Astrocyte (in vitro differentiated cells and primary cell): ENCODE measurements around the gene NDUFS3. TPM values are rescaled to one million over a fixed set of nuclear protein-coding genes. Genes with fewer than 3 reads are reported as not detected.

Experiments
- DNase-seq: peaks from one replicate; pipeline ENCODE4 v3.0.0-alpha.2; 2010; ENCODE audit warnings: low read depth
- FAIRE-seq: peaks from 2 replicates; lab custom pipeline; 2011; peaks lifted over from hg19 to GRCh38; lab: Jason Lieb, UNC
- H2AFZ ChIP-seq: 2 replicates; pipeline ENCODE4 v1.6.0; 2012; ENCODE audit warnings: low read depth, low read length, inconsistent platforms
- H3K27ac ChIP-seq: 2 replicates; pipeline ENCODE4 v1.5.1; 2011; ENCODE audit warnings: low read depth, low read length, inconsistent platforms
- H3K27me3 ChIP-seq: 2 replicates; pipeline ENCODE4 v1.6.0; 2011; ENCODE audit warnings: low read length, inconsistent platforms; ENCODE audit not compliant: insufficient read depth
- H3K36me3 ChIP-seq: 2 replicates; pipeline ENCODE4 v1.5.1; 2011; ENCODE audit warnings: low read length, inconsistent platforms; ENCODE audit not compliant: insufficient read depth
- H3K4me1 ChIP-seq: 2 replicates; pipeline ENCODE4 v1.5.1; 2011; ENCODE audit warnings: low read length, inconsistent platforms; ENCODE audit not compliant: insufficient read depth
- H3K4me2 ChIP-seq: 2 replicates; pipeline ENCODE4 v1.6.0; 2012; ENCODE audit warnings: low read length, inconsistent platforms
- H3K4me3 ChIP-seq: 2 replicates; pipeline ENCODE4 v1.5.1; 2011; ENCODE audit warnings: low read depth, mild to moderate bottlenecking, low read length, inconsistent platforms; ENCODE audit not compliant: insufficient read depth
- H3K79me2 ChIP-seq: 2 replicates; pipeline ENCODE4 v1.6.0; 2012; ENCODE audit warnings: mild to moderate bottlenecking, low read length, inconsistent platforms; ENCODE audit not compliant: insufficient read depth
- H3K9ac ChIP-seq: 2 replicates; pipeline ENCODE4 v1.6.0; 2012; ENCODE audit warnings: mild to moderate bottlenecking, low read length, inconsistent platforms
- H3K9me3 ChIP-seq: 2 replicates; pipeline ENCODE4 v1.5.1; 2012; ENCODE audit warnings: low read depth, mild to moderate bottlenecking, low read length, inconsistent platforms; ENCODE audit not compliant: insufficient read depth
- H4K20me1 ChIP-seq: 2 replicates; pipeline ENCODE4 v1.6.0; 2012; ENCODE audit warnings: low read length, inconsistent platforms; ENCODE audit not compliant: insufficient read depth
- H3K27ac Mint-ChIP-seq: one replicate; pipeline ENCODE4 v1.8.0; 2021; ENCODE audit warnings: mild to moderate bottlenecking, mixed read lengths; ENCODE audit not compliant: unreplicated experiment
- H3K27me3 Mint-ChIP-seq: one replicate; pipeline ENCODE4 v1.8.0; 2021; ENCODE audit warnings: low read depth, mixed read lengths; ENCODE audit not compliant: unreplicated experiment
- H3K36me3 Mint-ChIP-seq: one replicate; pipeline ENCODE4 v1.8.0; 2021; ENCODE audit warnings: low read depth, mixed read lengths; ENCODE audit not compliant: unreplicated experiment
- H3K4me1 Mint-ChIP-seq: one replicate; pipeline ENCODE4 v1.8.0; 2021; ENCODE audit warnings: low read depth, mixed read lengths; ENCODE audit not compliant: unreplicated experiment
- H3K4me3 Mint-ChIP-seq: one replicate; pipeline ENCODE4 v1.8.0; 2021; ENCODE audit warnings: mild to moderate bottlenecking, moderate library complexity, mixed read lengths; ENCODE audit not compliant: unreplicated experiment
- H3K9me3 Mint-ChIP-seq: one replicate; pipeline ENCODE4 v1.8.0; 2021; ENCODE audit warnings: mild to moderate bottlenecking, mixed read lengths; ENCODE audit not compliant: unreplicated experiment
- EZH2 ChIP-seq: IDR thresholded peaks from 2 replicates; pipeline ENCODE4 v1.6.1; 2012; ENCODE audit warnings: mild to moderate bottlenecking, low read length, inconsistent platforms; ENCODE audit not compliant: insufficient read depth
- total RNA-seq: library from RNA; stranded (reverse); gene quantifications from 2 replicates; pipeline ENCODE4 v1.2.1, GENCODE V29; 2021
- TF ChIP-seq, protein P1 (sequence below): IDR thresholded peaks from 2 replicates; pipeline ENCODE4 v1.5.1; 2011; ENCODE audit warnings: low read depth, mild to moderate bottlenecking, inconsistent platforms, low read length, moderate library complexity; ENCODE audit not compliant: insufficient read depth

Gene NDUFS3
- total RNA-seq, 1 donor from 2014 or later: 80.7 TPM

GRCh38 chr11:47587723-47588326 is 9.0 kb downstream of the NDUFS3 start:
- no peak for TF ChIP-seq EZH2
- TF ChIP-seq, protein P1, sequence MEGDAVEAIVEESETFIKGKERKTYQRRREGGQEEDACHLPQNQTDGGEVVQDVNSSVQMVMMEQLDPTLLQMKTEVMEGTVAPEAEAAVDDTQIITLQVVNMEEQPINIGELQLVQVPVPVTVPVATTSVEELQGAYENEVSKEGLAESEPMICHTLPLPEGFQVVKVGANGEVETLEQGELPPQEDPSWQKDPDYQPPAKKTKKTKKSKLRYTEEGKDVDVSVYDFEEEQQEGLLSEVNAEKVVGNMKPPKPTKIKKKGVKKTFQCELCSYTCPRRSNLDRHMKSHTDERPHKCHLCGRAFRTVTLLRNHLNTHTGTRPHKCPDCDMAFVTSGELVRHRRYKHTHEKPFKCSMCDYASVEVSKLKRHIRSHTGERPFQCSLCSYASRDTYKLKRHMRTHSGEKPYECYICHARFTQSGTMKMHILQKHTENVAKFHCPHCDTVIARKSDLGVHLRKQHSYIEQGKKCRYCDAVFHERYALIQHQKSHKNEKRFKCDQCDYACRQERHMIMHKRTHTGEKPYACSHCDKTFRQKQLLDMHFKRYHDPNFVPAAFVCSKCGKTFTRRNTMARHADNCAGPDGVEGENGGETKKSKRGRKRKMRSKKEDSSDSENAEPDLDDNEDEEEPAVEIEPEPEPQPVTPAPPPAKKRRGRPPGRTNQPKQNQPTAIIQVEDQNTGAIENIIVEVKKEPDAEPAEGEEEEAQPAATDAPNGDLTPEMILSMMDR: no peak
- FAIRE-seq (no peak), DNase-seq (no peak)
- peaks cover 14% of the 10 kb centered on the region for H3K27me3 Mint-ChIP-seq
- Histone ChIP-seq H3K4me3 (no peak overlapping the region), H3K4me2 (no peak overlapping the region), H3K27ac (no peak overlapping the region), H3K27me3 (peaks cover 11% of the 10 kb centered on the region), H2AFZ (no peak overlapping the region), H3K9ac (no peak overlapping the region), H3K9me3 (no peaks in the 10 kb centered on the region), H3K4me1 (no peaks in the 10 kb centered on the region), H3K36me3 (peaks cover 8% of the 10 kb centered on the region), H3K79me2 (no peaks in the 10 kb centered on the region), H4K20me1 (peaks cover 11% of the 10 kb centered on the region)
- H3K36me3 Mint-ChIP-seq: peaks cover 22% of the 10 kb centered on the region
- no peaks in the 10 kb centered on the region for H3K4me1 Mint-ChIP-seq
- H3K4me3 Mint-ChIP-seq: no peak overlapping the region
- H3K27ac Mint-ChIP-seq: no peak overlapping the region
- no peaks in the 10 kb centered on the region for H3K9me3 Mint-ChIP-seq

DNA sequence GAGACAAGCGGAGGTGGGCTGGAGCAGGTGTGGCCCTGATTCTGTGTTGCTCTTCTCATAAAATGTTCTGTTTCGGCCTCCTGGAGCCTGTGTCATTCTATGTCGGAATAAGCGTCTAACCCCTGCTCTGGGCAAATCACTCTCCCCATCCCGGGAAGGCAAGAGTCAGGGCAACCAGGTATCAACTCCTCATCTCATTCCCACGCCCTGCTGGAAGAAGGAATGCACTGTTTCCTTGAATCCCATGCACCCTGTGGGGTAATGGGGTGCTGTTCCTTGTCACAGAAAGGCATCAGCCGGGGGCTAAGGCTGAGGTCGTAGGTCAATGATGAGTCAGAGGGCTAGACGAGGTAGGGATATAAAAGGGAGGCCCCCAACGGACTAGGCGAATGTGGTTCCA is 10.2 kb downstream of the NDUFS3 start:
- FAIRE-seq: no peak
- no peak overlapping the region for H3K27ac ChIP-seq
- H3K4me2 ChIP-seq: peak overlapping the region; percentile 79
- H3K4me3 ChIP-seq: no peak overlapping the region
- H3K9ac ChIP-seq: no peak overlapping the region
- H3K9me3 ChIP-seq: no peaks in the 10 kb centered on the region
- H3K36me3 ChIP-seq: no peaks in the 10 kb centered on the region
- no peak overlapping the region for H3K4me3 Mint-ChIP-seq
- H3K27me3 Mint-ChIP-seq: peaks cover 25% of the 10 kb centered on the region
- no peaks in the 10 kb centered on the region for H3K4me1 Mint-ChIP-seq
- H4K20me1 ChIP-seq: no peaks in the 10 kb centered on the region
- DNase-seq: no peak
- no peaks in the 10 kb centered on the region for H3K79me2 ChIP-seq
- TF ChIP-seq, protein P1: no peak
- no peak for TF ChIP-seq EZH2
- H3K9me3 Mint-ChIP-seq: no peaks in the 10 kb centered on the region
- peaks cover 24% of the 10 kb centered on the region for H3K27me3 ChIP-seq
- H2AFZ ChIP-seq: peak overlapping the region; percentile 98
- peak overlapping the region; percentile 41 for H3K27ac Mint-ChIP-seq
- H3K36me3 Mint-ChIP-seq: peaks cover 15% of the 10 kb centered on the region
- H3K4me1 ChIP-seq: peaks cover 2% of the 10 kb centered on the region

- H3K27me3 Mint-ChIP-seq: peaks cover 28% of the 10 kb centered on the region
- H3K36me3 Mint-ChIP-seq: peaks cover 10% of the 10 kb centered on the region
- no peaks in the 10 kb centered on the region for H3K9me3 Mint-ChIP-seq
- no peak overlapping the region for H3K27ac Mint-ChIP-seq
- H3K27me3 ChIP-seq: peaks cover 29% of the 10 kb centered on the region
- peak overlapping the region; percentile 79 for H3K4me2 ChIP-seq
- FAIRE-seq (no peak), DNase-seq (no peak)
- H3K9ac ChIP-seq: peak overlapping the region; percentile 52
- H3K27ac ChIP-seq: no peak overlapping the region
- H3K9me3 ChIP-seq: no peaks in the 10 kb centered on the region
- H3K4me1 Mint-ChIP-seq: no peaks in the 10 kb centered on the region
- peak overlapping the region; percentile 39 for H3K4me3 ChIP-seq
- H4K20me1 ChIP-seq: no peaks in the 10 kb centered on the region
- no peak overlapping the region for H3K4me3 Mint-ChIP-seq
- peak overlapping the region; percentile 98 for H2AFZ ChIP-seq
- no peaks in the 10 kb centered on the region for H3K79me2 ChIP-seq
- TF ChIP-seq EZH2: peak; percentile 86
- TF ChIP-seq, protein P1: no peak
- H3K4me1 ChIP-seq: peaks cover 2% of the 10 kb centered on the region
- H3K36me3 ChIP-seq: no peaks in the 10 kb centered on the region
These were observed 10.7 kb downstream of the NDUFS3 start for GRCh38 chr11:47589584-47589976.
